HepG2 (cell line): ENCODE data around the gene ZMIZ1. TPM values are rescaled to one million over a fixed set of nuclear protein-coding genes. Genes with fewer than 3 reads are reported as not detected.

Source experiments
- ATAC-seq: fragments of 200-7000 bp; cut with Tn5 transposase; 3 replicates; pipeline ENCODE4 v1.9.1; 2020; ENCODE audit warnings: mild to moderate bottlenecking, moderate library complexity
- BruUV-seq: library from RNA; stranded (reverse); fragments of 400-500 nt; replicated peaks from 2 replicates; lab custom pipeline; 2021; lab: Mats Ljungman, UMichigan
- CTCF ChIA-PET: fragments of 300-600 bp; formaldehyde crosslinking; extraction: SDS; loops from one replicate; lab custom pipeline; 2021; ENCODE audit warnings: low total read pairs, inconsistent platforms, low intra/inter-chr PET ratio; lab: Yijun Ruan, JAX
- POLR2A ChIA-PET: fragments of 350-600 bp; sonication (Branson Sonifier 250); formaldehyde crosslinking; loops from one replicate; lab custom pipeline; 2020; ENCODE audit warnings: antibody characterized with exemption, inconsistent platforms; lab: Yijun Ruan, JAX
- DNase-seq: peaks from one replicate; pipeline ENCODE4 v3.0.0-alpha.2; 2015; ENCODE audit warnings: low spot score
- FAIRE-seq: peaks from 3 replicates; lab custom pipeline; 2011; peaks lifted over from hg19 to GRCh38; lab: Jason Lieb, UNC
- H2AFZ ChIP-seq: one replicate; pipeline ENCODE4 v1.6.1; 2011; ENCODE audit warnings: low read length, inconsistent platforms
- H3K27ac ChIP-seq: fragments of 300-600 bp; 3 replicates; pipeline ENCODE4 v1.8.0; 2011; ENCODE audit warnings: mixed run types, mild to moderate bottlenecking, mixed read lengths, low read length, inconsistent platforms; ENCODE audit not compliant: insufficient read depth; ENCODE audit errors: extremely low read length
- H3K27me3 ChIP-seq, 2 experiments: fragments of 200-600 bp in 1 of 2; 2 replicates in 1 of 2; 3 replicates in 1 of 2; pipeline versions ENCODE4 v1.6.0 to v1.8.0; 2011; ENCODE audit warnings: low read length in 2 of 2, mild to moderate bottlenecking in 2 of 2, moderate library complexity in 2 of 2, inconsistent platforms in 1 of 2; ENCODE audit not compliant: insufficient read depth in 2 of 2, control insufficient read depth in 1 of 2
- H3K36me3 ChIP-seq, 2 experiments: fragments of 200-600 bp in 1 of 2; replicated peaks in 1 of 2; 2 replicates in 1 of 2; 3 replicates in 1 of 2; pipeline versions ENCODE4 v1.5.1 to v1.8.0; 2011; ENCODE audit warnings: low read length in 2 of 2, inconsistent platforms in 1 of 2; ENCODE audit not compliant: insufficient read depth in 2 of 2, control insufficient read depth in 1 of 2
- H3K4me1 ChIP-seq: 2 replicates; pipeline ENCODE4 v1.5.1; 2012; ENCODE audit warnings: low read length, inconsistent platforms; ENCODE audit not compliant: insufficient read depth
- H3K4me2 ChIP-seq: 2 replicates; pipeline ENCODE4 v1.6.0; 2011; ENCODE audit warnings: low read depth, low read length, inconsistent platforms
- H3K4me3 ChIP-seq, 3 experiments: fragments of 200-600 bp in 1 of 3; sonication (generic), shearing (Covaris generic) in 1 of 3; replicated peaks in 1 of 3; 2 replicates each; pipeline ENCODE4 v1.5.1; 2011 to 2016; ENCODE audit warnings: low read length in 3 of 3, inconsistent platforms in 2 of 3, low read depth in 2 of 3, mild to moderate bottlenecking in 2 of 3, control low read depth in 1 of 3, mixed read lengths in 1 of 3; ENCODE audit not compliant: insufficient read depth in 1 of 3
- H3K79me2 ChIP-seq: one replicate; pipeline ENCODE4 v1.6.1; 2011; ENCODE audit warnings: low read length, inconsistent platforms; ENCODE audit not compliant: insufficient read depth
- H3K9ac ChIP-seq: 2 replicates; pipeline ENCODE4 v1.6.0; 2011; ENCODE audit warnings: mild to moderate bottlenecking, low read depth, low read length, inconsistent platforms; ENCODE audit not compliant: insufficient read depth
- H3K9me3 ChIP-seq: 2 replicates; pipeline ENCODE4 v1.5.1; 2012; ENCODE audit warnings: mild to moderate bottlenecking, low read length
- H4K20me1 ChIP-seq: 2 replicates; pipeline ENCODE4 v1.6.0; 2011; ENCODE audit warnings: inconsistent platforms, mild to moderate bottlenecking, low read length, moderate library complexity; ENCODE audit not compliant: insufficient read depth
- CCDC6 ChIP-seq: sonication (generic); formaldehyde crosslinking; IDR thresholded peaks from 2 replicates; pipeline ENCODE4 v1.8.1; 2022; ENCODE audit warnings: mild to moderate bottlenecking, missing genetic modification reagents, moderate library complexity
- HIVEP1 ChIP-seq: sonication (generic); formaldehyde crosslinking; IDR thresholded peaks from 2 replicates; pipeline ENCODE4 v1.4.0; 2020; ENCODE audit warnings: mild to moderate bottlenecking, missing genetic modification reagents
- PRDM4 ChIP-seq: sonication (generic); formaldehyde crosslinking; IDR thresholded peaks from 2 replicates; pipeline ENCODE4 v1.9.0; 2021; ENCODE audit warnings: missing genetic modification reagents, borderline replicate concordance
- RBM22 ChIP-seq: fragments of 200-400 bp; formaldehyde crosslinking; optimal IDR thresholded peaks from 2 replicates; pipeline ENCODE3; 2017; ENCODE audit warnings: mild to moderate bottlenecking, low read length, moderate library complexity
- SCMH1 ChIP-seq: sonication (generic); formaldehyde crosslinking; IDR thresholded peaks from 2 replicates; pipeline ENCODE4 v1.9.0; 2021; ENCODE audit warnings: missing genetic modification reagents, mild to moderate bottlenecking, borderline replicate concordance
- SNAPC2 ChIP-seq: sonication (generic); formaldehyde crosslinking; IDR thresholded peaks from 2 replicates; pipeline ENCODE4 v1.8.1; 2022; ENCODE audit warnings: mild to moderate bottlenecking, missing genetic modification reagents
- ZNF629 ChIP-seq: sonication (generic); formaldehyde crosslinking; conservative IDR thresholded peaks from 2 replicates; pipeline ENCODE4 v1.5.0; 2020; ENCODE audit warnings: missing genetic modification reagents
- ZNF709 ChIP-seq: sonication (generic); formaldehyde crosslinking; IDR thresholded peaks from 2 replicates; pipeline ENCODE4 v1.5.0; 2020; ENCODE audit warnings: mild to moderate bottlenecking, missing genetic modification reagents
- ZNF768 ChIP-seq: sonication (generic); formaldehyde crosslinking; IDR thresholded peaks from 2 replicates; pipeline ENCODE4 v1.4.0; 2020; ENCODE audit warnings: missing genetic modification reagents
- ZNF781 ChIP-seq: sonication (generic); formaldehyde crosslinking; IDR thresholded peaks from 2 replicates; pipeline ENCODE4 v1.5.1; 2020; ENCODE audit warnings: borderline replicate concordance, mild to moderate bottlenecking, missing genetic modification reagents; ENCODE audit errors: not compliant biosample characterization
- WGBS: methylation state at CpG from one replicate; pipeline ENCODE4 v1.1.6; 2017; ENCODE audit warnings: low lambda C conversion rate; 5-methylcytosine and 5-hydroxymethylcytosine counted together
- in situ Hi-C: cut with HindIII; loops from 2 replicates; pipeline ENCODE4 v1.10.0; 2017; ENCODE audit warnings: low pct_unique_long_range_greater_than_20kb; ENCODE audit not compliant: extremely low pct_ligation_motif_present
- intact Hi-C: fragments of 100-400 bp; cut with micrococcal nuclease; formaldehyde crosslinking; loops from one replicate; pipeline ENCODE4 v1.10.0; 2022; ENCODE audit not compliant: unreplicated experiment
- polyA plus RNA-seq, 8 experiments: library from polyadenylated mRNA; depleted of rRNA in 3 of 8; stranded (reverse) in 7 of 8; unstranded in 1 of 8; fragments of >200 nt; fragmentation: Illumina TruSeq in 4 of 8; extraction: Trizol in 4 of 8; gene quantifications; 2 replicates each; pipeline versions ENCODE4 v1.2.1 to v1.2.3, GENCODE V29; 2011 to 2016; ENCODE audit warnings: low read depth in 4 of 8, missing spikeins in 1 of 8, mixed read lengths in 1 of 8; ENCODE audit not compliant: insufficient read depth in 1 of 8
- total RNA-seq, 5 experiments: library from RNA; depleted of rRNA; stranded (reverse); fragments of >200 nt; fragmentation: Illumina TruSeq; extraction: Trizol; gene quantifications; 2 replicates each; pipeline ENCODE4 v1.2.3, GENCODE V29; 2016; ENCODE audit warnings: low read depth in 1 of 5

Gene ZMIZ1
- total and polyA plus RNA-seq, 2 of the 13 experiments (the other 11 are each of a cell fraction or from before 2014, with no cell fraction given) = 5.3 to 10.2 TPM

GRCh38 chr10:79150444-79150754, 81.6 kb downstream of the ZMIZ1 start:
- intact Hi-C loops = no loop called here
- Histone ChIP-seq H3K79me2 (peaks cover 8% of the 10 kb centered on the region), H4K20me1 (peaks cover 11% of the 10 kb centered on the region), H3K9ac (no peak overlapping the region), H3K4me1 (peaks cover 61% of the 10 kb centered on the region), H2AFZ (no peak overlapping the region), H3K27ac (no peak overlapping the region), H3K9me3 (no peaks in the 10 kb centered on the region), H3K4me2 (no peak overlapping the region), H3K36me3 (peaks cover 25 to 58% of the 10 kb centered on the region in 2 experiments), H3K4me3 (no peak overlapping the region), H3K27me3 (no peaks in the 10 kb centered on the region)
- POLR2A ChIA-PET = no interaction called here
- no TSS peak for BruUV-seq
- FAIRE-seq = no peak
- in situ Hi-C loops = no loop called here
- CTCF ChIA-PET = no interaction called here
- TF ChIP-seq ZNF768 (CRISPR knock-in tag) (peak; percentile 40; the same call in 1 of the 2 replicates), HIVEP1 (no peak), RBM22 (peak; percentile 24), PRDM4 (no peak), SNAPC2 (CRISPR knock-in tag) (no peak)
- TF ChIP-seq, all 625 proteins: peak for 2
- DNase-seq (no peak), ATAC-seq (no peak)
- WGBS = no CpG with 5 or more reads among the region's 1 CpG

- Histone ChIP-seq H3K4me3 (no peak overlapping the region), H3K9me3 (no peaks in the 10 kb centered on the region), H3K27ac (no peak overlapping the region), H4K20me1 (peaks cover 11% of the 10 kb centered on the region; the same call in 1 of the 2 replicates), H3K9ac (no peak overlapping the region), H3K4me1 (peaks cover 70% of the 10 kb centered on the region), H3K27me3 (no peaks in the 10 kb centered on the region), H3K4me2 (no peak overlapping the region), H2AFZ (no peak overlapping the region), H3K79me2 (peaks cover 11% of the 10 kb centered on the region), H3K36me3 (peaks cover 18 to 42% of the 10 kb centered on the region in 2 experiments)
- BruUV-seq = no TSS peak
- TF ChIP-seq ZNF709 (CRISPR knock-in tag) = no peak
- no peak for TF ChIP-seq SCMH1
- TF ChIP-seq ZNF781 (CRISPR knock-in tag) = no peak
- peak; percentile 59 for TF ChIP-seq ZNF629 (CRISPR knock-in tag)
- no peak for TF ChIP-seq CCDC6
- intact Hi-C loops = no loop called here
- in situ Hi-C loops = no loop called here
- 96% methylated on average over 6 of the region's 7 CpGs for WGBS
- FAIRE-seq = no peak
- ChIA-PET CTCF (no interaction called here), POLR2A (no interaction called here)
- no peak for ATAC-seq
- no peak for DNase-seq
Measured at GRCh38 chr10:79152423-79152817, 83.7 kb downstream of the ZMIZ1 start.
